Measurements from ENCODE around the gene CCDC85C. TPM values are rescaled to one million over a fixed set of nuclear protein-coding genes. Genes with fewer than 3 reads are reported as not detected.

CCDC85C gene
- total and polyA plus RNA-seq, 2 of the 4 experiments (the other 2 are of a cell fraction), result 16.0 to 19.0 TPM

DNA sequence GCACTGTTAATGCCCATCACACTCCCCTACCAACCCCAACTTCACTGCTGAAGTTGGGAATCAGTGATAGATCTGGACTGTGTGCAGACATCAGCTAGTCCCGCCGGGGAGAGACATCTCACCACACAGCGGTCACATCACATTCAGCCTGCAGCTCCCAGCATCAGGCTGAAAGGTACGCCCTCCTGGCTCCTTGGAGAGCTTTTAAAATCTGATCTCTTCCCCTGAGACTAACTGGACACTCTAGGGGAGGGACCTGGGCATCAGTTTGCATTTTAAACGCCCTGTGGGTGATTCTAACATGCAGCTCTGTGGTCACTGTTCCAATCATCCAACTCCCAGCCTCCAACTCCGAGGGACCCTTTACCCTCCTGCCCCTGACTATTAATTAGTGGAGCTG is 58.4 kb downstream of the CCDC85C start:
- TF ChIP-seq, protein P1, sequence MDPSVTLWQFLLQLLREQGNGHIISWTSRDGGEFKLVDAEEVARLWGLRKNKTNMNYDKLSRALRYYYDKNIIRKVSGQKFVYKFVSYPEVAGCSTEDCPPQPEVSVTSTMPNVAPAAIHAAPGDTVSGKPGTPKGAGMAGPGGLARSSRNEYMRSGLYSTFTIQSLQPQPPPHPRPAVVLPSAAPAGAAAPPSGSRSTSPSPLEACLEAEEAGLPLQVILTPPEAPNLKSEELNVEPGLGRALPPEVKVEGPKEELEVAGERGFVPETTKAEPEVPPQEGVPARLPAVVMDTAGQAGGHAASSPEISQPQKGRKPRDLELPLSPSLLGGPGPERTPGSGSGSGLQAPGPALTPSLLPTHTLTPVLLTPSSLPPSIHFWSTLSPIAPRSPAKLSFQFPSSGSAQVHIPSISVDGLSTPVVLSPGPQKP (IDR thresholded peaks at IDR 0.05; ENCODE audit: borderline replicate concordance, low read depth, low read length), result no peak
- no peak for TF ChIP-seq MAZ (IDR thresholded peaks at IDR 0.05; ENCODE audit: borderline replicate concordance, low read depth, low read length)
- ChIA-PET POLR2A (ENCODE audit: unreplicated experiment) (no interaction called here), CTCF (interaction anchor here (0.7 kb wide), 1 partner anchor 34 kb away, joined by 4 read pairs; no protein-coding TSS in a partner anchor)
- Histone ChIP-seq H3K4ac (ENCODE audit: low read depth, low read length) (no peak overlapping the region; the same call in 1 of the 2 replicates), H3K56ac (ENCODE audit: extremely low read depth, insufficient read depth, low read length) (no peak overlapping the region), H2BK120ac (ENCODE audit: low read depth, low read length) (no peak overlapping the region), H3K4me3 (ENCODE audit: insufficient read depth, low read depth, low read length) (no peak overlapping the region), H2AK5ac (ENCODE audit: low read depth, low read length) (no peak overlapping the region), H3K27ac (ENCODE audit: insufficient read depth, low read length) (no peak overlapping the region), H4K91ac (ENCODE audit: insufficient read depth, low read depth, low read length) (no peak overlapping the region), H3K27me3 (ENCODE audit: control insufficient read depth, insufficient read depth, low read length) (no peaks in the 10 kb centered on the region), H3K14ac (replicated peaks; ENCODE audit: low read depth, low read length) (no peak overlapping the region), H3K9ac (ENCODE audit: low read depth, low read length) (no peak overlapping the region), H4K8ac (ENCODE audit: low read depth in 2 of 2, low read length in 2 of 2) (peak overlapping the region in 1 of 2 experiments; percentile 39; a peak in 1 of 4 replicates), H2AFZ (replicated peaks; ENCODE audit: low read length, poor library complexity) (no peak overlapping the region), H2BK15ac (ENCODE audit: low read depth, low read length) (no peak overlapping the region), H4K20me1 (ENCODE audit: insufficient read depth, low read length) (peaks cover 53% of the 10 kb centered on the region), H3K79me1 (ENCODE audit: low read depth in 1 of 2, low read length in 2 of 2) (peaks cover 59 to 89% of the 10 kb centered on the region in 2 experiments), H2BK20ac (ENCODE audit: low read depth, low read length) (no peak overlapping the region), H3K9me1 (ENCODE audit: insufficient read depth, low read length) (0 out of 2 replicates have a peak, but pooled peaks cover 4% of the 10 kb centered on the region), H3K4me1 (ENCODE audit: control insufficient read depth, insufficient read depth, low read length) (peaks cover 7% of the 10 kb centered on the region), H3K9me3 (ENCODE audit: control insufficient read depth, insufficient read depth, low read length) (no peaks in the 10 kb centered on the region), H3K23ac (ENCODE audit: low read depth, low read length) (no peak overlapping the region), H2BK5ac (ENCODE audit: low read depth, low read length, poor library complexity, severe bottlenecking) (no peak overlapping the region), H3K4me2 (ENCODE audit: low read depth, low read length) (no peak overlapping the region), H4K5ac (ENCODE audit: low read depth, low read length) (no peak overlapping the region), H2AK9ac (replicated peaks; ENCODE audit: low read depth, low read length, poor library complexity) (no peak overlapping the region), H3K18ac (ENCODE audit: low read depth, low read length) (no peak overlapping the region), H3K36me3 (ENCODE audit: control insufficient read depth, insufficient read depth, low read length) (no peaks in the 10 kb centered on the region)
- no TSS peak for BruUV-seq (replicated peaks)
- in situ Hi-C loops (cut with MboI; ENCODE audit: low sequenced_read_pairs) (no loop called here), intact Hi-C loops (cut with micrococcal nuclease) (no loop called here), dilution Hi-C loops (cut with HindIII; ENCODE audit: low sequenced_read_pairs, unreplicated experiment) (no loop called here)
- WGBS, 2 experiments (ENCODE audit: extremely low coverage in 2 of 2, insufficient read length in 1 of 2), result no CpG with 5 or more reads among the region's 6 CpGs
- DNase-seq (no peak), ATAC-seq (ENCODE audit: low read depth) (no peak)
